KMS-11 (cell line): ENCODE results near the gene SMTN.

Experiments used
- H2AFZ ChIP-seq: fragments of 200-600 bp; sonication (generic); 2 replicates; pipeline ENCODE4 v1.6.1; 2016; ENCODE audit warnings: antibody characterized with exemption, mixed run types, low read depth
- H3K27ac ChIP-seq: fragments of 200-600 bp; sonication (generic); 2 replicates; pipeline ENCODE4 v1.6.1; 2016; ENCODE audit warnings: mild to moderate bottlenecking, mixed run types
- H3K27me3 ChIP-seq: fragments of 200-600 bp; sonication (generic); 2 replicates; pipeline ENCODE4 v1.6.1; 2017; ENCODE audit warnings: mild to moderate bottlenecking, low read depth, mixed run types, moderate library complexity; ENCODE audit not compliant: insufficient read depth
- H3K36me3 ChIP-seq: fragments of 200-600 bp; sonication (generic); 2 replicates; pipeline ENCODE4 v1.6.1; 2017; ENCODE audit warnings: mild to moderate bottlenecking, mixed run types; ENCODE audit not compliant: insufficient read depth
- H3K4me1 ChIP-seq: fragments of 200-600 bp; sonication (generic); 2 replicates; pipeline ENCODE4 v1.6.1; 2016; ENCODE audit warnings: mild to moderate bottlenecking, low read depth, mixed run types; ENCODE audit not compliant: poor library complexity, severe bottlenecking
- H3K4me2 ChIP-seq: fragments of 200-600 bp; sonication (generic); 2 replicates; pipeline ENCODE4 v1.7.0; 2016; ENCODE audit warnings: mild to moderate bottlenecking, mixed run types
- H3K4me3 ChIP-seq: fragments of 200-600 bp; sonication (generic); IDR thresholded peaks from 2 replicates; pipeline ENCODE4 v1.6.1; 2017; ENCODE audit warnings: low read depth, low read length, mixed read lengths; ENCODE audit not compliant: insufficient read depth
- H3K79me2 ChIP-seq: fragments of 200-600 bp; sonication (generic); 2 replicates; pipeline ENCODE4 v1.6.1; 2016; ENCODE audit warnings: low read depth, mixed run types; ENCODE audit not compliant: insufficient read depth
- H3K9ac ChIP-seq: fragments of 200-600 bp; sonication (generic); 2 replicates; pipeline ENCODE4 v1.6.1; 2016; ENCODE audit warnings: mild to moderate bottlenecking, mixed run types
- H4K20me1 ChIP-seq: fragments of 200-600 bp; sonication (generic); 2 replicates; pipeline ENCODE4 v1.6.1; 2016; ENCODE audit warnings: mild to moderate bottlenecking, mixed run types; ENCODE audit not compliant: insufficient read depth
- CTCF ChIP-seq: fragments of 200-600 bp; sonication (generic); conservative IDR thresholded peaks from 2 replicates; pipeline ENCODE4 v1.6.1; 2017; ENCODE audit warnings: low read depth, mild to moderate bottlenecking, antibody characterized with exemption, low read length, moderate library complexity, mixed read lengths

The SMTN gene

DNA sequence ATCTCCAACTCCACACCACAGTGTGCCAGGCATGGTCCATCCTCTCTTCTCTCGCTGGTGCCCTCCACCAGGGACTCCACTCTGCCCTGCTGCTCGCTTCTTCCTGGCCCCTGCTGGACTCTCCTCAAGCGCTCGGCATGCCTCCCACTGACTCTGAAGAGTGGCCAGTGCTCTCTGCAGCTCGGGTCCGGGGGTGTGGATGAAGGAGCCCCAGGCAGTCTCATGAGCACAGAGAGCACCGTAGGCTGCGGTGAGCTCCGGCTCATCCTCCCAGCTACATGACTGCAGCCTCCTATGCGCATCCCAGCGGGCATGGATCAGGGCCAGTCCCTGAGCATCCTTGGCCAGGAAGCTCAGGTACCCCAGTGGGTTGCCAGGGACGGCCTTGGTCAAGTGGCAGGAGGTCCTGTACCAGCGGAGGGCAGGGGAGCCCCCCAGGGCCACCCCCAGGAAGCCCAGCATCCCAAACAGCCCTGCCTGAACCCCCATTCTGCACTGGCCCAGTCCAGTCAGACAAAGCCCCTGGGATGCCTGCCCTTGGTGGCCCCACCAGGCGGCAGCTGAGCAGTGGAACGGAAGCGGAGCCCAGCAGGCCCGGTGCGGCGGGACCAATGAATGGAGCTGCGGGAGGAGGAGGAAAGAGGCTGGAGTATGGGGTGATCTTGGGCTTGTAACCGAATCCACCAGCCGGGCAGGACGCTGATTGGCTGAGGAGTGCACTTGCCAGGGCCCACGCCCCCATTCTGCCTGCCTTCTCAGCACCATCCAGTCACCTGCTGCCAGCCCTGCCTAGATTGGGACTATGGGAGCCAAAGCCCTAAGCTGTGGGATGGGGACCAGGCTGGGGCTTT is 59.0 kb downstream of the SMTN start, which contains the start of gene PLA2G3:
Gene PLA2G3, minus strand, starts transcription at position 643 of the 851 bp plus-strand sequence. Its CDS starts 154 bp downstream, at position 489.
- Histone ChIP-seq H3K36me3 (no peaks in the 10 kb centered on the region), H3K4me1 (no peaks in the 10 kb centered on the region), H4K20me1 (no peaks in the 10 kb centered on the region), H3K4me2 (no peak within 1 kb of the TSS), H2AFZ (no peak within 1 kb of the TSS), H3K27me3 (peaks cover 2% of the 10 kb centered on the region; the same call in 1 of the 2 replicates), H3K4me3 (no peak within 1 kb of the TSS), H3K27ac (no peak within 1 kb of the TSS), H3K9ac (no peak within 1 kb of the TSS), H3K79me2 (no peaks in the 10 kb centered on the region)
- TF ChIP-seq CTCF: no peak

DNA sequence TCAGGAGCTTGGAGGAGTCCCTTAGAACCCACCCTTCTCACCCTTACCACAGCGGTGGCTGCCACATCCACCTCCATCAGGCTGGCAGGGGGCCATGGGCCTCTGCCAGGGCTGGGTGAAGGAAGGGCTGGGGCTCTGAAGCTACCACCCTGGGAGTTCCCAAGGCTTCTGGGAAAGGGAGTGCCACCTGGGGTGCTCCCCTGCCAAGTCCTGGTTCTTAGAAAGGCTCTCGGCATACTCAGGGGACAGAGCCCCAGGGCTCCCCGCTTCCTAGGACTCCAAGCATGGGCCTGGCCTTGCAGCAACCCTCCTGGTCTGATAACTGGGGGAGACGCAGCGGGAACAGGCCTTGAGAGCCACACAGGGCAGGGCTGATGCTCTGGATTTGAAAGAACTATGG is 59.6 kb downstream of the SMTN start:
- Histone ChIP-seq H3K4me3 (no peak overlapping the region), H3K9ac (no peak overlapping the region), H3K79me2 (no peaks in the 10 kb centered on the region), H3K36me3 (no peaks in the 10 kb centered on the region), H3K27ac (no peak overlapping the region), H3K4me1 (no peaks in the 10 kb centered on the region), H3K27me3 (peaks cover 2% of the 10 kb centered on the region; the same call in 1 of the 2 replicates), H3K4me2 (no peak overlapping the region), H4K20me1 (no peaks in the 10 kb centered on the region), H2AFZ (no peak overlapping the region)
- no peak for TF ChIP-seq CTCF

DNA sequence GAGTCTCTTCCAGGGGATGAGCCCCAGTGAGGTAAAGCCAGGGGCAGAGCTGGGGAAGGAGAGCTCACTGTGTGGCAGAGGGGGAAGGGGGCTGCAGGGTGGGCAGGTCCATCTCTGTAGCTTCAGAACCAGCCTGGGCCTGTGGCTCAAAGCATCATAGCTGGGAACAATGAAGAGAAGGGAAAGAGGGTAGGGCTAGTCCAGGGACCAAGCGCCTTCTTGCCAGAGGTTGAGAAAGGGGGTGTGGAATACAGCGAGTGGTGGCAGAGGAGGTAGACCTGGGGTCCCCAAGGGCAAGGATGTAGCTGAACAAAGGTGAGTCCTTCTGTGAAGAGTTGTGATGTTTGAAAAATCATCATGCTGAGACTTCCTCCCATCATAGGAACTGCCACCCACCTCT is 60.4 kb downstream of the SMTN start:
- Histone ChIP-seq H3K4me2 (no peak overlapping the region), H4K20me1 (no peaks in the 10 kb centered on the region), H3K4me1 (no peaks in the 10 kb centered on the region), H3K4me3 (no peak overlapping the region), H3K27me3 (peaks cover 2% of the 10 kb centered on the region; the same call in 1 of the 2 replicates), H2AFZ (no peak overlapping the region), H3K9ac (no peak overlapping the region), H3K27ac (no peak overlapping the region), H3K36me3 (no peaks in the 10 kb centered on the region), H3K79me2 (no peaks in the 10 kb centered on the region)
- TF ChIP-seq CTCF: no peak

DNA sequence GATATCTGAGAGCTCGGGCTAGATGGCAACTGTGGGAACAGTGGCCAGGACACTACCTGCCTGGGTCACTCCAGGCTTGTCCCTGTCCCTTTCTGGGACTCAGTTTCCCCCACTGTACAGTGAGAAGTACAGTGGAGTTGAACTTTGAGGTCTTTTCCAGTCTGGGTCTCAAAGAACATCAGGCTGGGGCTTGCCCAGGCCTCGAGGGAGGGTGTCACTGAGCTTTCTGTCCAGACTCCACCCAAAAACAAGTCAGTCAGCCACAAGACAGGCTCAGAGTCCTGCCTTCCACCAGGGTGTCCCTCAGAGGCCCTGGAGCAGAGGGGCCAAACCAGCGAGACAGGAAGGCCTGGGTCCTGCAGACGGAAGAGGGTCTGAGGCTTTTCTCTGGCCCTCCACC is 61.2 kb downstream of the SMTN start:
- H4K20me1 ChIP-seq: no peaks in the 10 kb centered on the region
- TF ChIP-seq CTCF: no peak
- H3K4me1 ChIP-seq: no peaks in the 10 kb centered on the region
- no peak overlapping the region for H3K27ac ChIP-seq
- no peaks in the 10 kb centered on the region for H3K36me3 ChIP-seq
- H3K79me2 ChIP-seq: no peaks in the 10 kb centered on the region
- H3K27me3 ChIP-seq: peaks cover 2% of the 10 kb centered on the region; the same call in 1 of the 2 replicates
- H3K4me3 ChIP-seq: no peak overlapping the region
- H2AFZ ChIP-seq: no peak overlapping the region
- H3K9ac ChIP-seq: no peak overlapping the region
- no peak overlapping the region for H3K4me2 ChIP-seq
